Stimulated activated CD8-positive, alpha-beta memory T cell treated with anti-CD3 and anti-CD28 coated beads, Interleukin-7, amount 100 ng/mL, for 48 hours (primary cell): Measurements from ENCODE around the gene ALOXE3.
"Not testable (repeated sequence)": the region's sequence is repeated elsewhere in the genome, so short reads cannot be mapped to it uniquely, and the experiment has no call there.

Experiments
- DNase-seq, 2 donors: peaks; one replicate each; pipeline ENCODE4 v3.0.0-alpha.2; 2020; ENCODE audit warnings: low read depth in 1 of 2; ENCODE audit errors: extremely low read depth in 1 of 2

The ALOXE3 gene

DNA sequence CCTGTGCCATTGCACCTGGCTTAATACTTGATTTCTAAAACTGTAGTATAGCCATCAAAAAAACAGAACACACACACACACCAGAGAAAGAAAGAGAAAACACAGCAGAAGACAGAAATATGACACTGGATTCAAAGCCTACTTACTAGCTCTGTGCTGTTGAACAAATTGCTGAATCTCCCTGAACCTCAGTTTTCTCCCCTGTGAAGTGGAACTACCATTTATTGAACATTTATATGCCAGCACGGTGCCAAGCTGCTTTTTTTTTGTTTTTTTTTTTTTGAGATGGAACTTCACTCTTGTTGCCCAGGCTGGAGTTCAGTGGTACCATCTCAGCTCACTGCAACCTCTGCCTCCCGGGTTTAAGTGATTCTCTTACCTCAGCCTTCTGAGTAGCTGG is 17.6 kb downstream of the ALOXE3 start:
- no peak for DNase-seq

DNA sequence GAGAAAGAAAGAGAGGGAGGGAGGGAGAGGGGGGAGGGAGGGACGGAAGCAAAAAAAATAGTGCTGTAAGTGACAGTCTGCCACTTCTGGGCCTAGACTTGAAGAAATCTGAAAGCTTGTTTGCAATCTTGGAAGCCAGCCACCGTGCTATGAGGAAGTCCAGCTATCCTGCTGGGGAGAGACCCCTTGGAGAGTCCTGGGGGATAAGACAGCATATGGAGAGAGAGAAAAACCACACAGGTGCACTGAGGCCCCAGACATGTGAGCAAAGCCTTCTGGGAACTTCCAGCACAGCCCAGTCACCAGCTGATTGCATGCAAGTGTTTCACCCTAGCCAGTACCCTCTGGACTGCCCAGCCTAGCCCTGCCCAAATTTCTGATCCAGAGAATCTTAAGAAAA is 18.2 kb downstream of the ALOXE3 start:
- DNase-seq = no peak

DNA sequence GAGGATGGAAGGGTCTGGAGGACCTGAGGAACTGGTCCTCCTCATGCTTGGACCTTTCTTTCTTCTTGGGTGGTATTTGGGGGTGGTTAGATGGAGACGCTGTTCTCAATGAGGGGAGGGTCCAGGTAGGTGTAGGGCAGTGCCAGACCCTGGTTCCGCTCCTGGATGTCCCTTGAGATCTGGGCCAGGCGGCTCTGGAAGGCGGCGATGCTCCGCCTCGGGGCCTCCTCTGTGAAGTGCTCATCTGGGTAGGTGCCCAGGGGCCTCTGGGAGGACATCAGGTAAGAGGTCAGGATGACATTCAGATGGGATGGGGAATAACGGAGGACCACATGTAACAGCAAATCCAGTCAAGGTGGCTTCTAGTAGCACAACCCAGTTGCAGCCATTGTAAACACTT is 21.8 kb downstream of the ALOXE3 start:
- DNase-seq = no peak

- DNase-seq = no peak
Measured at GRCh38 chr17:8095361-8095760, 23.0 kb downstream of the ALOXE3 start.

GRCh38 chr17:8091033-8091687 is 27.2 kb downstream of the ALOXE3 start:
- no peak for DNase-seq

GRCh38 chr17:8089728-8090127 is 28.6 kb downstream of the ALOXE3 start:
- DNase-seq = no peak

DNA sequence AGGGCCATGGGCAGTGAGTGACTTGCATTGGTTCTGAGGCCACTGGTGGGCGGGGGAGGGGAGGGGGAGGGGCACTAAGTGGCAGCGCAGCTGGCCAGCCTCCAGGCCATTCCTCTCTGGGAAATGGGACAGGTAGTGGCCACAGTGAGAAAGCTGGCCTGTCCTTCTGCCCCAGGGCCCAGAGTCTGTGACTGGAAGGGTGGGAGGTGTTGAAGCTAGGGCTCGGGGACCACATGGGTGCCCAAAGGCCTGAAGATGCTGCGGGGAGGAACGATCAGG is 30.4 kb downstream of the ALOXE3 start:
- no peak for DNase-seq

DNA sequence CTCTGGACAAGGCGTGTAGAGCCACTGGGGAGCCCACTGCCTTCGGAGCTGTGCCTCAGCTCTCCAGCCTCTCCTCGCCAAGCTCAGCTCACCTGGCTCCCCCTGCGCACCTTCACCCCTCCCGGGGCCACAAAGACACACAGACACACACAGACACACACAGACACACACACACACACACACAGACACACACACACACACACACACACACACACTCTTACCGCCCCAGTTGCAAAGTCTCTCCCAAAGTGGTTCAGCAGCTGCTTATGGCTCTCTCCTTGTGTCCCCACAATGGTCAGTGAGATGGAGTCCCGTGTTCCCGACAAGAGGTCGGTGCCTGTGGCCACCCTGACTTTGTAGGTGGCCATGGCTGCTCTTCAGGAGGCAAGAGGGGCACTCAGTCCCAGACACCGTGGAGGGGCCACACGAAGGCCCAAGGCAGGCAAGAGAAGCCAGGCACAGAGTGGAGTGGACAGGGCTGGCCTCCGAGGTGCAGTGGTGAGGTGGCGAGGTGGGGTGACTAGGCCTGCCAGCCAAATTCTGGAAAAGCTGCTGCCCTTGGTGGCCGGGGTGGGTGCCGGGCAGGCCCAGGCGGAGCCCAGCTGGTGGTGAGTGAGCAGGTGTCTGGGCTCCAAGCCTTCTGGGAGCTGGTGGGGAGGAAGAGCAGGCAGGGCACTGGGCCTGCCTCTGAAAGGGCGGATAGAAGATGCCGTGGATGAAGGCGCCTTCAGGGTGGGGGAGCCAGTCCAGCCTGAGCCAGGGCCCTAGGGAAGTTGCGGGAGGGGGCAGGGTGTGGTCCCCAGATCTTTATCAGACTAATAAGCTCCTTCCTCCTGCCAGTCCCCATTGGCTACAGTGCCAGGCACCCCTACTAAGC is 31.0 kb downstream of the ALOXE3 start, which contains the start of gene ALOX12B:
TSS of gene ALOX12B (minus strand) at position 642 of the 877 bp plus-strand sequence. CDS start at position 368, 274 bp downstream.
- no peak for DNase-seq

DNA sequence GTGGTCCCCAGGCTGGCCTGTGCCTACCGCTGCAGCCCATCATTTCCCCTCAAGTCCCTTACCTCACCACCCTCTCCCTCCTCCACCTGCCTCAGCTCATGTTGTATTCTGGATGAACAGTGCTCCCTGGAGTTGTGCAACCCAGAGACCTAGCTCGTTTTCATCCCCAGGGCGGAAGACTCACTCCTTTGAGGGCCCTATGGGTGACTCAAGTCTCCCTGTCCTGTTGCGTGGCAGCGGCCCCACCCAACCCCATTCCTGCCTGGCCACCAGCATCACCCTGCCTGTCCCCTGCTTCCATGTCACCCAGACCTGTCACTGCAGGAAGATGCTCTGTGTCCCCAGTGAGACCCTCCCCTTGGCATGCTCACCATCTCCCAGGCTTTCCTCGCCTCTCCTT is 34.1 kb downstream of the ALOXE3 start:
- DNase-seq = no peak

DNA sequence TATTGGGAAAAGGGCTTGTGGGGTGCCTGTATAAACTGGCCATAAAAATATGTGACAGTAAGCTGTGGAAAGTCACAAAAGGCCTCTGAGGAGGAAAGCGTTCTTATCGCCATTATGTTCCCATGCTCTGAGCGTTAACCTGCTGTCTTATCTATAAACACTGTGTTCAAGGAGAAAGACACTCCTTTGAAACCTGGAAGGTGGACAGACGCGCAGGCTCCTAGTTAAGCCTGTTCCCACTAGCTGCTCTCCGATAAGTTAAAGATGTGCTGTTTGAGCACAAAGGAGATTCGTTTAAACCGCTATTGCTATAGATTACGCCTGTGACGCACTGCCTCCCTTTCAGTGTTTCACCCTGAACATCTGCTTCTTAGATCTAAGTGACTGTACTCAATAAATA is 36.0 kb downstream of the ALOXE3 start:
- DNase-seq = no peak

DNA sequence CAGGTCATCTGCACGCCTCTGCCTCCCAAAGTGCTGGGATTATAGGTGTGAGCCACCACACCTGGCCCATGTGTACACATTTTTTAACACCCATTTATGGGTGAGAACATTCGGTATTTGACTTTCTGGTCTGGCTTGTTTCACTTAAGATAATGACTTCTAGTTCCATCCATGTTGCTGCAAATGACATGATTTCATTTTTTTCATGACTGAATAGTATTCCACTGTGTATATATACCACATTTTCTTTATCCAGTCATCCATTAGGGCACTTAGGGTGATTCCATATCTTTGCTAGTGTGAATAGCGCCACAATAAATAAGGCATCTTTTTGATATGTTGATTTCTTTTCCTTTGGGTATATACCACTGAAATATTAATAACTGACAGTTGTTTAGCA is 36.4 kb downstream of the ALOXE3 start:
- DNase-seq = no peak

DNA sequence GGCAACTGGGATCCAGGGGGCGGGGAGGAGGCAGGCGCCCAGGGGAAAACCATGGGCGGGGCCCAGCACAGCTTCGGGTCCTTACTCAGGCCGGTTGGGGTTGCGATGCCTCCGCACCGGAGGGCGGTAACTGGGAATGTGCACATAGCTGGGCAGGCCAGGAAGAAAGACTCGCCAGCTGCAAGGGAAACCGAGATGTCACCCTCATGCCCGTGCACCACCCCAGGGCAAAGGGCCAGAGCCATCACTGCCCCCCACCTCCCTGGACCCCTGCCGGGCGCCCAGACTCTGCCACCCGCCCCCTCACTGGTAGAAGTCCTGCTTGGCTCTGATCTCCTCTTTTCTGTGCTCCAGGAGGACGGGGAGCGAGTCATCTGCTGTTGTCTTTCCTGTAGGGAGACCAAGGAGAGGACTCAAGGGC is 37.5 kb downstream of the ALOXE3 start:
- DNase-seq = no peak

- DNase-seq = no peak
Measured at GRCh38 chr17:8080208-8080798, 38.0 kb downstream of the ALOXE3 start.

GRCh38 chr17:8079291-8080207 is 38.8 kb downstream of the ALOXE3 start:
- peak; percentile 63 to 79 for DNase-seq

DNA sequence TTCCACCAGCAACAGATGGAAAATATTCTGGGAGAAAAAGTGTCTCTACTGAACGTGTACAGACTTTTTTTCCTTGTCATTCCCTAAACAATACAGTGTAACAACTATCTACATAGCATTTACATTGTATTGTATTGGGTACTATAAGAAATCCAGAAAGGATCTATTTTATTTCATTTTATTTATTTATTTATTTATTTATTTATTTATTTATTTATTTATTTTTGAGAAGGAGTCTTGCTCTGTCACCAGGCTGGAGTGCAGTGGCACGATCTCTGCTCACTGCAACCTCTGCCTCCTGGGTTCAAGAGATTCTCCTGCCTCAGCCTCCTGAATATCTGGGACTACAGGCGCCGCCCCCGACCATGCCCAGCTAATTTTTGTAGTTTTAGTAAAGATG is 40.4 kb downstream of the ALOXE3 start:
- DNase-seq = not testable (repeated sequence)

GRCh38 chr17:8076502-8077266 is 41.6 kb downstream of the ALOXE3 start:
- DNase-seq = no peak

- DNase-seq = no peak
Measured at GRCh38 chr17:8075574-8076342, 42.6 kb downstream of the ALOXE3 start.

- no peak for DNase-seq
Measured at GRCh38 chr17:8075081-8075480, 43.2 kb downstream of the ALOXE3 start.

DNA sequence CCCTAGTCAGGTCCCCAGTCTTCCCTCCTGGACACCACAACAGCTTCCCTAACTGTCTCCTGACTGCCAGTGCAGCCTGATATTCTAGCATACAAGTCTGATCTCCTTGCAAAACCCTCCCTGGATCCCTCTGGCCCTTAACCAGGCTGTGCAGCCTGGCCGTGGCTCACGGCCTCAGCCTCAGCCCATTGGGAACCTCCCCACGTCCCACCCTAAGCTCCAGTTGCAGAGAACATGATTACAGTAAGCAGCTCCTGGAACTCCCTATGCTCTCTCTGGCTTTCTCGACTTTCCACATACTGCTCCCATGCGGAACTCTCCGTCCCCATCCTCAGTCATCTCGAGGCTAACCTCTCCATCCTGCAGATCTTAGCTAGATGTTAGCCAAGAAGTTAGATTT is 43.8 kb downstream of the ALOXE3 start:
- DNase-seq = no peak
